MG63 (cell line): ENCODE results near the gene SELENON. TPM values are rescaled to one million over a fixed set of nuclear protein-coding genes. Genes with fewer than 3 reads are reported as not detected.

Source experiments
- DNase-seq: peaks from one replicate; pipeline ENCODE4 v3.0.0-alpha.2; 2020
- H3K27me3 ChIP-seq: fragments of 250-450 bp; sonication (Bioruptor Pico); 2 replicates; pipeline ENCODE4 v1.5.1; 2020; ENCODE audit warnings: mild to moderate bottlenecking, moderate library complexity
- H3K36me3 ChIP-seq: fragments of 250-450 bp; sonication (Bioruptor Pico); 2 replicates; pipeline ENCODE4 v1.5.1; 2020; ENCODE audit warnings: mild to moderate bottlenecking, moderate library complexity
- H3K4me3 ChIP-seq: fragments of 250-450 bp; sonication (Bioruptor Pico); 2 replicates; pipeline ENCODE4 v1.5.1; 2020; ENCODE audit warnings: mild to moderate bottlenecking, moderate library complexity
- H3K9me3 ChIP-seq: fragments of 250-450 bp; sonication (Bioruptor Pico); 2 replicates; pipeline ENCODE4 v1.5.1; 2020; ENCODE audit warnings: mild to moderate bottlenecking, moderate library complexity
- total RNA-seq: library from RNA; depleted of rRNA; stranded (reverse); fragments of >200 nt; shearing (Covaris generic); gene quantifications from 2 replicates; pipeline ENCODE4 v1.2.3, GENCODE V29; 2014; ENCODE audit warnings: low replicate concordance

Gene SELENON
- total RNA-seq, 1 experiment from 2014 or later = 18.8 TPM

DNA sequence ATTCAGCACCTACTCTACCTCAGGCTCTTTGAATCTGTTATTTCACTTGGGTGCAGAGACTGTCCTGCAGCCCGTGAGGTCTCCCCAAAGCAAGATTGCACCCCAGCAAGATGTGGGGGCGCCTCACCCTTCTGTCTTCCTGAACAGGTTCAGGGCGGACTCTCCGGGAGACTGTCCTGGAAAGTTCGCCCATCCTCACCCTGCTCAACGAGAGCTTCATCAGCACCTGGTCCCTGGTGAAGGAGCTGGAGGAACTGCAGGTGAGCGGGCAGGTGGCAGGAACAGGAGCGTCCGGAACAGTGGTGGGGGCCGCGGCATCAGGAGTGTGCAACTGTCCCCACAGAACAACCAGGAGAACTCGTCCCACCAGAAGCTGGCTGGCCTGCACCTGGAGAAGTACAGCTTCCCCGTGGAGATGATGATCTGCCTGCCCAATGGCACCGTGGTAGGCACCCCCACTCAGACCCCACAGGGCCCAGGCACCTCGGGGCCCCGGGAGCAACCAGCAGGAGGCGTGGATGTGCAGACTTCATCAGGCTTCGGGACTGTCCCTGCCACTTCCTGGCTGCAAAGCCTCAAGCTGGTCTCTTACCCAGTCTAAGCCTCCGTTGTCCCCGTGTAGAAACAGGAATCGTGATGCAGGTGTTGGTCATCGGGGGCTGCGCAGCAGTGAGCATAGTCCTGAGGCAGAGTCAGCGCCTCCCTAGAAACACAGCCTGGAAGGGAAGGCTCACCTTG lies 13.9 kb downstream of the SELENON start:
- no peaks in the 10 kb centered on the region for H3K9me3 ChIP-seq
- DNase-seq = no peak
- H3K27me3 ChIP-seq = no peaks in the 10 kb centered on the region
- H3K4me3 ChIP-seq = no peak overlapping the region
- peaks cover 15% of the 10 kb centered on the region for H3K36me3 ChIP-seq

DNA sequence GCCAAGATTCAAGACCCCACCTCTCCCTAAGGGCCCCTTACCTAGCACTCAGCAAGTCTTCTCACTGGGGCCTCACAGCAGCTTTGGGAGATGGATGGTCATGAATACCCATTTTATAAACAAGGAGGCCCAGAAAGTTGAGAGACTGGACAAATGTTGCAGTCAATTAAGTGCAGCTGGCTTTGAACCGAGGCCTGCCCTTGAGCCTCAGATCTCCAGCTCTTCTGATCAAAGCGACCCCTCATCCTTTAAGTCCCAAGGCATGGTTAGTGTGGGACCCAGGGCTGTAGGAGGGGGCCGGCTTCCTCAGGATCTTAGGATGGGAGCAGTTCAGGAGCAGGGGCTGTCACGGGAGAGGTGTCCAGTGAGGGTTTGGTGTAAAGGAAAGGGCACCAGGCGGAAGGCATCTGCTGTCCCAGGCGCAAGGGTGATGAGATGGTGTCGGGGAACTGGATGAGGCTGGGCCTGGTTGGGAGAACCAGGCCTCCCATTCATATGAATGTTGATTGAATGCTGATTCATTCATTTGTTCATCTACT lies 14.6 kb downstream of the SELENON start:
- H3K36me3 ChIP-seq = peaks cover 15% of the 10 kb centered on the region
- H3K4me3 ChIP-seq = no peak overlapping the region
- H3K9me3 ChIP-seq = no peaks in the 10 kb centered on the region
- no peak for DNase-seq
- no peaks in the 10 kb centered on the region for H3K27me3 ChIP-seq

DNA sequence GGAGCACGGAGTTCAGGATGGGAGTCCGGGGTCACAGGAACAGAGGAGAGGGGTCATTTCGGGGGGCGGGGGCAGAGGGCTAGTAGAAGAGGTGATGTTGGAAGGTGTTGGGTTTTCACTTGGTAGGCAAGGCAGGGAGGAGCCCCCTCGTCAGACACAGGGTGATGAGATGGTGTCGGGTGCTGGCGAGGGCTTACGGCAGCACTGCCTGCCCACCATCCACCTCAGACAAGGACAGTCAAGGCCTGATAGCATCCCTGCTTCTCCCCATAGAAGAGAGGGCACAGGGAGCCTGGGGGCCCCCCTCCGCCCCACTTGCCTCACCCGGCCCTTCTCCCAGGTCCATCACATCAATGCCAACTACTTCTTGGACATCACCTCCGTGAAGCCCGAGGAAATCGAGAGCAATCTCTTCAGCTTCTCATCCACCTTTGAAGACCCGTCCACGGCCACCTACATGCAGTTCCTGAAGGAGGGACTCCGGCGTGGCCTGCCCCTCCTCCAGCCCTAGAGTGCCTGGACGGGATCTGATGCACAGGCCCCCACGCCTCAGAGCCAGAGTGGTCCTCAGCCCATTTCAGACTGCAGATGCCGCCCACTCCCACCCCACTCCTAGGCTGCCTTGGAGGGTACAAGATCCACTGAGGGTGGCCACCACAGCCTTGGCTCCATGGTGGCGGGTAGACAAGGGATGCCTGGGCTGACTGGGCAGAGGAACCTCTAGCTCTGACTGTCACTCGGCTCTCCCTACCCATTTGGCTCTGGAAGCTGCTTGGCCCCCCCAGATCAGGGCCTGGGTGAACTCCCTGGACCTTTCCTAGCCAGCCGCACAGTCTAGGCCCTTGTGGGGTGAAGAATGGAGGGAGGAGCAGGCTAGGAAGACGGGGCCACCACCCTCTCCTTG lies 15.5 kb downstream of the SELENON start:
- H3K27me3 ChIP-seq = no peaks in the 10 kb centered on the region
- DNase-seq = no peak
- no peak overlapping the region for H3K4me3 ChIP-seq
- H3K36me3 ChIP-seq = peaks cover 14% of the 10 kb centered on the region
- no peaks in the 10 kb centered on the region for H3K9me3 ChIP-seq

DNA sequence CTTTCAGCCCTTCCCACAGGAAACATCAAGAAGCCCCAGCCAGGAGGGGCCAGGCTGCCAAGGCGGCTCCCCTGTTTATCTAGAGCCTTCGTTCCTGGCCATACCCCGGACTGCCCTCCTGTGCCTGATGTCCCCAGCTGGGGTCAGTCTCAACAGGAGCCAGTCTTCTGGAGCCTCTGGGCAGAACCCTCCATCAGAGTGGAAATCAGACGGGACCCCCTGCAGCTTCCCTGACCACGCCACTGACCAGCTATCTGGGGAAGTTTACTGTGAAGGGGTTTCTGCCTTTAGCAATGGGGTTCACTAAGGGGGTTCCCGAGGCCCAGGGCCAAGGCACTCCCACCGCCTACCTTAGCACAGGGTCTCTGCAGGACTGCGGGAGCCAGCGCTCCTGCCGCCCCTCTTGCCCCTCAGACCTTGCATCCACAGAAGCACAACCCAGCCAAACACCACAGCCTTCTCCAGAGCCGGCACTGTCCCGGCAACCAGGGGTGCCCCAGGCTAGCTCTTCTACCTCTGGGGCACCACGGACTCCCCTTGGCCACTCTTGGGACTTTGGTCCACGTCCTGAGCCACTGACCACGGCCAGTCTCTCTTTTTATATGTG lies 16.2 kb downstream of the SELENON start:
- Histone ChIP-seq H3K36me3 (peaks cover 6% of the 10 kb centered on the region), H3K27me3 (no peaks in the 10 kb centered on the region), H3K9me3 (no peaks in the 10 kb centered on the region), H3K4me3 (no peak overlapping the region)
- DNase-seq = no peak

DNA sequence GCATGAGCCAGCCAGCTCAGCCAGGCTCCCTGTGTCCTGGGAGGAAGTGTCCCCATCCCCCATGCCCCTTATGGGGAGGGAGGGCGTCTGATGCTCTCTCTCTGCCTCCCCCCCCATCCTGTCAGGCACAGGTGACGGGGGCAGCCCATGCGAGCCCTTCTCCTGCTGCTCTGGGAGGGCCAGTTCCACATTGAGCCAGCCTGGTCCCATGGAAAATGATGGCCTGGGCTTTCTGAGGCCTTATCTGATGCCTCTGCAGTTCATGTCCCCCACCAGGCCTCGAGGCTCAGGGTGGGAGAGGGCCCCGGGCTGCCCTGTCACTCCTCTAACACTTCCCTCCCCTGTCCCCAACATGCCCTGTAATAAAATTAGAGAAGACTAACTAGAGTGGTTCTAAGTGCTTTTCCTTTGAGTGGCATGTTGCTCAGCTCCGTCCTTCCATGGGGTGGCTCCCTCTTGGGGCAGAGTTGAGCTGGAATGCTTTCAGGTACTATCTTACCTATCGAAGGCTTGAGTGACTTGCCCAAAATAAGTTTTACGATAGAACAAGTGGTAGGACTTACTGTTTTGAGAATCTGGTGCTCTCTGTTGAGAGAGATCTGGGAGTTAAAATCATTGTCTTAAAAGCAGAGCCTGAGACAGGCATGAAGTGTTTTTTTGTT lies 18.0 kb downstream of the SELENON start:
- no peaks in the 10 kb centered on the region for H3K36me3 ChIP-seq
- H3K27me3 ChIP-seq = no peaks in the 10 kb centered on the region
- H3K4me3 ChIP-seq = no peak overlapping the region
- no peak for DNase-seq
- no peaks in the 10 kb centered on the region for H3K9me3 ChIP-seq

DNA sequence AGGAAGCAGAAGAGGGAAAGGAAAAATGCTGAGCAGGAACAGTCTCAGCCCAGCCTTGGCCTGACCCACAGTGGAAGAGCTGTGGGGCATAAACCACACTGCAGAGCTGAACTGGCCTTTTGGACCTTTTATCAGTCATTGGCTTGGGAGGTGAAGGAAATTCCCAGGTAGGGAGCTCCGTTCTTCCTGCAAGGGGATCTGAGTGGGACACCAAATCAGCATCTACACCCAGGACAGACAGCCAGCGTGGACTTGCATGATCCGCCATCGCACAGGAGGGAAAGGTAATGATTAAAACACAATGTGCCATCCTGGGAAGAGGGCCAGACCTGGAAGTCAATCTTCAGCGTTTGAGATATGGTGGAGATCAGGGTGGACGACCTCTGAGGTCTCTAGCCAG lies 18.6 kb downstream of the SELENON start:
- H3K27me3 ChIP-seq = no peaks in the 10 kb centered on the region
- DNase-seq = no peak
- H3K9me3 ChIP-seq = no peaks in the 10 kb centered on the region
- peak overlapping the region; percentile 97 for H3K4me3 ChIP-seq
- H3K36me3 ChIP-seq = peaks cover 4% of the 10 kb centered on the region; the same call in 1 of the 2 replicates

DNA sequence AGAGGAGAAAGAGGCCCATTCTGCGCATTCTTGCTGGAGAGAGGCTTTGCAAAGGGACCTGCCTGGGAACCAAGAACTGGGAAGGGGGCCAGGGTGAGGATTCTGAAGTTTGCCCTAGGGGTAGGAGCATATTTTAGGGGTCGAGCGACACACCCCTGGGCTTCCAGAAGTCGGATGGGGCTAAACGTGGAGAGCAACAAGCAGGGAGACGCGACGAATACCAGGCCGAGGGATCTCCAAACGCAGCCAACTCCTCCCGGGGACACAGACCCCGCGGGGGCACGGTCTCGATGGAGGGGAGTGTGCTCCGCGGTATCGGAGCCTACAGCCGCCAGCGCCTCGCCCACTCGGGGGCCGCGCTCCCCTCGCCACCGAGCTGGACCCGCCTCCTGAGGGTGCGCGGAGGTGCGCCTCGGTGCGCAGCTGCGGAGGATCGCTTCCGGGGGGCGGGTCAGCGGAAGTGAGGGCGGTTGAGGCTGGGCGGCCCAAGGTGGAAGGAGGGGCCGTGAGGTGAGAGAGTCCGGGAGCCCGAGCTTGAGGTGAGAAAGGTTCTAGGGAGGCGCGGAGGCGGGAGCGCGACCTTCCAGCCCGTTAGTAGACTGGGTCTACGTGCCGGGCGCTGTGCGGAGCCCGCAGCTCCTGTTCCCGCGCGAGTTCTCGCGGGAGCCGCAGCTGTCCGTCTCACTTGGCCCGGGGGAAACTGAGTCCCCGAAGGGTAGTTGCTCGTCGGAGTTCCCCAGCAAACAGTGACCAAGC lies 19.7 kb downstream of the SELENON start, which contains the start of gene MTFR1L:
Gene MTFR1L, plus strand, starts transcription at position 464 of the 756 bp plus-strand sequence. CDS start 3,151 bp downstream, outside the sequence.
- H3K36me3 ChIP-seq = peaks cover 9% of the 10 kb centered on the region; the same call in 1 of the 2 replicates
- H3K4me3 ChIP-seq = peak within 1 kb of the TSS; percentile 97
- peak; percentile 85 for DNase-seq
- H3K27me3 ChIP-seq = no peaks in the 10 kb centered on the region
- H3K9me3 ChIP-seq = no peaks in the 10 kb centered on the region

DNA sequence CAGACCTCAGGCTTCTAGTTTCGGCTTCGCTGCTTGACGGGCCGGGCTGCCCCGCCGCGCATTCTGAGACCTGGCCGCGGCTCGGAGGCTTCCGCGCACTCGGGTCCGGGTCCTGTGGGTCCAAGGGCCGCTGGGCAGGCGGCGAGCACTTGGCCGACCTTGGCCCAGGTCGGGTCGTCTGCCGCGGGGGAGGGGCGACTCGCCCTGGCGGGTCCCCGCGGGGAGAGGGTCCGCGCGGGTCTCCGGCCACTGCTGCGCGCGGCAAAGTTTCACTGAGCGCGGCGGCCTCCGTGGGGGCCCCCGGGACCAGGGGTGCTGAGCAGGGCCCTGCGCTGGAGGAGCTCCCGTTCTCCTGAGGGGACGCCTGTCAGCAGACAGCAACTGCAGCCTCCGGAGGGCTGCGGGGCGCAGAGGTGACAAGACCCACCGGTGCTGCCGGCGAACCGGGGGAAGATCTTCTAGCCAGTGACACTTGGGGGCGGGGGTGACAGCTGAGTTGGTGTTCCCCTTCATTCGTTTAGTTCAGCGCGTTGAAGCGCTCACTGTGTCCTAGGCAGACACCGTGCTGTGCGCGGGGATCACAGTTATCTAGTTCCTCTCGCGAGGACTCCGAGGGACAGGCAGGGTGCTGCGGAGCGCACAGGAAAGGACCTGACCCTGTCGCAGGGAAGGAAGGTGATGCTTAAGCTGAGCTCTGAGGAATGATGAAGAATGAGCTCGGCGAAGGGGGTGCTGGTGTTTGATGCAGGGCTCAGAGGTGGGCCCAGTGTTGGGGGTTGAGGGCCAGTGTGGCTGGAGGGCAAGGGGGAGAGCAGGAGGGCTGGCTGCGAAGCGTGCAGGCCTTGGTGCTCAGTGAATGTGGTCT lies 20.5 kb downstream of the SELENON start:
- H3K4me3 ChIP-seq = peak overlapping the region; percentile 97
- peak; percentile 60 for DNase-seq
- H3K27me3 ChIP-seq = no peaks in the 10 kb centered on the region
- peaks cover 9% of the 10 kb centered on the region; the same call in 1 of the 2 replicates for H3K36me3 ChIP-seq
- no peaks in the 10 kb centered on the region for H3K9me3 ChIP-seq

DNA sequence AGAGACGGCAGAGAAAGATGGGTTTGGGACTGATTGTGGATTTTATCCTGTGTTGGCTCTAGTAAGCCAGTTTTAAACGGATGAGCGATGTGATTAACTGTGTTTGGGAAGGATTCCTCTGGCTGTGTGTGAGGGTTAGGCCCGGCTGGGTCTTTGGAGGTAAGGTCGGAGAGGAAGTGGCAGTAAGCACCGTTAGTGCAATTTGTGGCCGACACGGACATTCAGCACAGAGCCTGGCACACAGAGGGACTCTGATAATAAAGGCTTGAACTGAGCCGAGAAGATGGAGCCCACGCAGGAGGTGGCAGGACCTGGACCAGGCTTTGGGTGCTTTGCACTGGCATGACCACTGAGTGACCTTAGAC lies 21.1 kb downstream of the SELENON start:
- no peak for DNase-seq
- Histone ChIP-seq H3K4me3 (peak overlapping the region; percentile 97), H3K36me3 (peaks cover 12% of the 10 kb centered on the region), H3K27me3 (no peaks in the 10 kb centered on the region), H3K9me3 (no peaks in the 10 kb centered on the region)

DNA sequence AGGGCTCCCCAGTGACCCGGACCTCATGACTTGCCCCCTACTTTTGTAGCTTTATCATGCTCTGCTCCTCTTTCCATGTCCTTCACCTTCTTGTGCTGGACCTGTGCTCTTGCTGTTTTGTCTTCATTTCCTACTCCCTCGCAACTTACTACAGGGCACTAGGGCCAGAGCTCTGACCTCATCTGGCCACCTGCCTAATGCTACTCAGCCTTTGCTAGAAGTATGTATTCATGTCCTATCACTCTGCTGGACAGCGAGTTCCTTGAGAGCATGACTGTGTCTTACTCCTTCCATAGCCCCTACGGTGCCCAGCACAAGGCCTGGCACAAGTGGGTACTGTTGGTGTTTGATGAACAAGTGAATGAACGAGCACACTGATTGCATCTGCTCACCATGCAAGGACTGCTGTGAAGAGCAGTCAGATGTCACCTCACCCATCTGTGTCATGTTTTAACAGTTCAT lies 21.7 kb downstream of the SELENON start:
- no peaks in the 10 kb centered on the region for H3K9me3 ChIP-seq
- H3K27me3 ChIP-seq = no peaks in the 10 kb centered on the region
- DNase-seq = peak; percentile 82
- H3K36me3 ChIP-seq = peaks cover 13% of the 10 kb centered on the region
- peak overlapping the region; percentile 97; the same call in 1 of the 2 replicates for H3K4me3 ChIP-seq

DNA sequence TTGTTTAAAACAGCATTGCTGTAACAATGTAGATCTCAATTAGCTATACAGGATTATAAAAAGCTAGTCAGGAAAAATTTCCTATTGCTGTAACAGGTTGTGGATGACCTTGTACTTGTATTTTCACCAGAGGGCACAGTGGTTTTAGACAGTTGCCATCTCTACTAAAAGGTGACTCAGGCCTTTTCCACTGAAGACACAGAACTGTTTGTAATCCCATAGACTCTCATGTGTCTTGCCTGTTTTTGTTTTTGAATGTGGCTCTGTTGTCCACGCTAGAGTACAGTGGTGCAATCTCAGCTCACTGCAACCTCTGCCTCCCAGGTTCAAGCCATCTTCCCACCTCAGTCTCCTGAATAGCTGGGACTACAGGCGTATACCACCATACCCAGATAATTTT lies 25.6 kb downstream of the SELENON start:
- peaks cover 45% of the 10 kb centered on the region for H3K36me3 ChIP-seq
- no peak for DNase-seq
- no peak overlapping the region for H3K4me3 ChIP-seq
- H3K27me3 ChIP-seq = no peaks in the 10 kb centered on the region
- no peaks in the 10 kb centered on the region for H3K9me3 ChIP-seq

DNA sequence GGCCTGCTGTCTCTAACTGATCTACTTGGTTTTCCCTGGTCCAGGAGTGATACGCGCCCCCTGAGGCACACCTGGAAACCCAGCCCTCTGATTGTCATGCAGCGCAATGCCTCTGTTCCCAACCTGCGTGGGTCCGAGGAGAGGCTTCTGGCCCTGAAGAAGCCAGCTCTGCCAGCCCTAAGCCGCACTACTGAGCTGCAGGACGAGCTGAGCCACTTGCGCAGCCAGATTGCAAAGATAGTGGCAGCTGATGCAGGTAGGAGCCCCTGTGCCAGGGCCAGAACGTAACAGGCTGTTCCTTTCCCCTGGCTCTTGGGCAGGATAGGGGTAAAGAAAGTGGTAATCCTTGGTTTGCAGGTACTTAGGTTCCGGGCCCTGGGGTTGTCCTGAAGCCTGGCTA lies 26.6 kb downstream of the SELENON start:
- no peaks in the 10 kb centered on the region for H3K27me3 ChIP-seq
- H3K9me3 ChIP-seq = no peaks in the 10 kb centered on the region
- no peak overlapping the region for H3K4me3 ChIP-seq
- H3K36me3 ChIP-seq = peaks cover 54% of the 10 kb centered on the region
- DNase-seq = no peak

DNA sequence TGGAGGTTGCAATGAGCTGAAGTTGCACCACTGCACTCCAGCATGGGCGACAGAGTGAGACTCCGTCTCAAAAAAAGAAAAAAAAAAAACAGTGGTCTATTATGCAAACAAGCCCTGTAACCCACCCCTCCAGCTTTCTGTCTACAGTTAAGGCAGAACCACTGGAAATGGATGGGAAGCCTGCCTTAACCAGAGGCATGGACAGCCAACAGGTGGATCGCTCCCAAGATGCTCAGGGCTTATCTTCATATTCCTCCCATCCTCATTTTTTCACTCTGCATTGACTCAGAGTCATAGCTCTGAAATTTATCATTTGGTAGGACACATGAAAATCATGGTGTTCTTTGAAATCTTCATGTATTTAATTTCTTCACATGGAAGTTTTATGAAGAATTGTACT lies 28.5 kb downstream of the SELENON start:
- no peak for DNase-seq
- Histone ChIP-seq H3K36me3 (peaks cover 67% of the 10 kb centered on the region), H3K9me3 (no peaks in the 10 kb centered on the region), H3K4me3 (no peak overlapping the region), H3K27me3 (no peaks in the 10 kb centered on the region)

DNA sequence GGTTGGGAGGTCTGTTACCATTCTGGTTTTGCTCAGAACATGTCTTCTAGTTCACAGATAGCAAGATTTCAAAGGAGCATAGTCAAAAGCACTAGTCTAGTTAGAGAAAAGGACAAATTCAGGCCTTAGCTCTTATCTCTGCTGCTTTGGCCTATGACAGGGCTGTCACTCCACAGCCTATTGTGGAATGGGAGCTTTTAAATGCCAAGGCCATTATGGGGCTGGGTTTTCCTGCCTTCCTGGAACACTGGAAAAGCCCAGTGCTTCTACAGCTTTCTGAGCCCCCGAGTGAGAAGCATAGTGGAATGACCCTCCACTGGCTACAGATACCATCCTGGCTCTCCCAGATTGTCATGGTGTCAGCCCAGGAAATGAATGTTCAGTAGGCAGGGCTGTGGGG lies 29.1 kb downstream of the SELENON start:
- DNase-seq = no peak
- H3K27me3 ChIP-seq = no peaks in the 10 kb centered on the region
- no peak overlapping the region for H3K4me3 ChIP-seq
- H3K9me3 ChIP-seq = no peaks in the 10 kb centered on the region
- H3K36me3 ChIP-seq = peaks cover 69% of the 10 kb centered on the region
